ENCODE data around the gene COL1A2. TPM values are rescaled to one million over a fixed set of nuclear protein-coding genes. Genes with fewer than 3 reads are reported as not detected.

COL1A2 gene
- total and polyA plus RNA-seq, 2 of the 8 experiments (the other 6 are each of a cell fraction or from before 2014, with no cell fraction given), result 45.2 to 87.2 TPM

DNA sequence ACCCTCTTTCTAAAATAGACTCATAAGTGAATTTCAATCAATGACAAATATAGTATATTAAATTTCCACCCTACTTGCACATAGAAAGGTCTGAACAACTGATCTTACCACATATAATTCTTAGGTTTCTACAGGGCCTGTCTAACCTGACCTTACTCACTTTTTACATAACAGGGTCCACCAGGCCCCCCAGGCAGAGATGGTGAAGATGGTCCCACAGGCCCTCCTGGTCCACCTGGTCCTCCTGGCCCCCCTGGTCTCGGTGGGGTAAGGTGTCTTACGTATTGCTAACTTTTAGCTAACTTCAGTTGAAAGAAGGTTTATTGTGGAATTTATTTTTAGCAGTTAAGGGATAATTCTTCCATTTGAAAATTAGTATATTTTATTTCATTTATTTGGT, 5.3 kb downstream of the COL1A2 start:
- H3K18ac ChIP-seq (ENCODE audit: extremely low read depth, low read length), result no peak overlapping the region
- peaks cover 0 to 14% of the 10 kb centered on the region in 2 experiments; a peak in 2 of 4 replicates for H3K79me2 ChIP-seq (ENCODE audit: control insufficient read depth in 1 of 2, insufficient read depth in 2 of 2, low read length in 2 of 2)
- no peak overlapping the region for H2BK5ac ChIP-seq (ENCODE audit: low read depth, low read length)
- no peak overlapping the region for H3K56ac ChIP-seq (replicated peaks; ENCODE audit: insufficient read length, low read depth, low read length)
- no peak overlapping the region for H2BK15ac ChIP-seq (ENCODE audit: low read length)
- no peak overlapping the region for H3K14ac ChIP-seq (ENCODE audit: insufficient read length)
- no peak overlapping the region for H2AK5ac ChIP-seq (ENCODE audit: low read depth, low read length)
- H3K79me1 ChIP-seq (ENCODE audit: low read depth, low read length), result no peaks in the 10 kb centered on the region
- no peak overlapping the region for H3K27ac ChIP-seq (ENCODE audit: low read depth, low read length)
- 85% methylated on average over 2 of the region's 2 CpGs; no CpG with 5 or more reads in 1 of the 2 experiments for WGBS, 2 experiments (ENCODE audit: extremely low coverage in 1 of 2, insufficient coverage in 1 of 2, insufficient read length in 1 of 2, insufficient replicate concordance in 2 of 2, low coverage in 1 of 2, low lambda C conversion rate in 2 of 2, missing lambda C conversion rate in 1 of 2)
- no peak overlapping the region for H2AFZ ChIP-seq (ENCODE audit: low read length)
- peaks cover 2% of the 10 kb centered on the region for H3K23me2 ChIP-seq (ENCODE audit: low read depth, low read length)
- H4K20me1 ChIP-seq (replicated peaks in 1 of 2; ENCODE audit: control insufficient read depth in 1 of 2, insufficient read depth in 2 of 2, low read length in 2 of 2), result no peaks in the 10 kb centered on the region
- no peak overlapping the region for H3K4me3 ChIP-seq (ENCODE audit: extremely low read depth in 1 of 4, insufficient read depth in 2 of 4, low read depth in 3 of 4, low read length in 4 of 4)
- H4K91ac ChIP-seq (replicated peaks; ENCODE audit: insufficient read length, low read length), result no peak overlapping the region
- no peak for FAIRE-seq
- H3K9me3 ChIP-seq (ENCODE audit: insufficient read depth in 2 of 2, low read depth in 1 of 2, low read length in 1 of 2), result no peaks in the 10 kb centered on the region
- no peak for TF ChIP-seq GABPA (IDR thresholded peaks at IDR 0.05; ENCODE audit: borderline replicate concordance, insufficient read depth, low read length)
- no peak for TF ChIP-seq NANOG (IDR thresholded peaks at IDR 0.05; ENCODE audit: insufficient read depth, low read depth, low read length, poor library complexity, severe bottlenecking)
- no peak for TF ChIP-seq SP4 (IDR thresholded peaks at IDR 0.05; ENCODE audit: low read length)
- TF ChIP-seq TAF1 (IDR thresholded peaks at IDR 0.05; ENCODE audit: low read depth, low read length), result no peak
- no peak for TF ChIP-seq KDM1A (IDR thresholded peaks at IDR 0.05; ENCODE audit: borderline replicate concordance, low read length)
- TF ChIP-seq TEAD4 (IDR thresholded peaks at IDR 0.05; ENCODE audit: low read depth, low read length), result no peak
- no peak for TF ChIP-seq EP300 (IDR thresholded peaks at IDR 0.05; ENCODE audit: borderline replicate concordance in 1 of 2, low read depth in 2 of 2, low read length in 2 of 2)
- no peak for TF ChIP-seq POLR2AphosphoS5 (IDR thresholded peaks at IDR 0.05; ENCODE audit: low read depth, low read length)
- TF ChIP-seq EGR1 (IDR thresholded peaks at IDR 0.05; ENCODE audit: borderline replicate concordance, low read depth, low read length), result no peak
- TF ChIP-seq JUND (IDR thresholded peaks at IDR 0.05; ENCODE audit: low read length), result no peak
- TF ChIP-seq, protein P1, sequence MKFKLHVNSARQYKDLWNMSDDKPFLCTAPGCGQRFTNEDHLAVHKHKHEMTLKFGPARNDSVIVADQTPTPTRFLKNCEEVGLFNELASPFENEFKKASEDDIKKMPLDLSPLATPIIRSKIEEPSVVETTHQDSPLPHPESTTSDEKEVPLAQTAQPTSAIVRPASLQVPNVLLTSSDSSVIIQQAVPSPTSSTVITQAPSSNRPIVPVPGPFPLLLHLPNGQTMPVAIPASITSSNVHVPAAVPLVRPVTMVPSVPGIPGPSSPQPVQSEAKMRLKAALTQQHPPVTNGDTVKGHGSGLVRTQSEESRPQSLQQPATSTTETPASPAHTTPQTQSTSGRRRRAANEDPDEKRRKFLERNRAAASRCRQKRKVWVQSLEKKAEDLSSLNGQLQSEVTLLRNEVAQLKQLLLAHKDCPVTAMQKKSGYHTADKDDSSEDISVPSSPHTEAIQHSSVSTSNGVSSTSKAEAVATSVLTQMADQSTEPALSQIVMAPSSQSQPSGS (IDR thresholded peaks at IDR 0.05; ENCODE audit: low read length), result no peak
- no peaks in the 10 kb centered on the region for H3K27me3 ChIP-seq (replicated peaks in 1 of 4; ENCODE audit: control insufficient read depth in 3 of 4, extremely low read depth in 1 of 4, insufficient read depth in 3 of 4, low read length in 3 of 4)
- no peak overlapping the region for H2BK120ac ChIP-seq (replicated peaks; ENCODE audit: low read depth, low read length)
- H3K4me2 ChIP-seq (ENCODE audit: insufficient read depth in 1 of 2, low read depth in 2 of 2, low read length in 2 of 2), result no peak overlapping the region
- H4K5ac ChIP-seq (ENCODE audit: insufficient read length, low read depth, low read length), result no peak overlapping the region
- ChIA-PET CTCF (ENCODE audit: partially characterized antibody) (interaction anchor here (1.2 to 12.4 kb wide), 2 partner anchors 36 to 107 kb away, joined by 5 to 372 read pairs; no protein-coding TSS in a partner anchor), POLR2A (ENCODE audit: partially characterized antibody) (no interaction called here)
- no peak overlapping the region for H4K8ac ChIP-seq (ENCODE audit: extremely low read depth, insufficient read depth, low read length)
- H2BK20ac ChIP-seq (ENCODE audit: low read length), result no peak overlapping the region
- no peak for DNase-seq (ENCODE audit: low read depth in 1 of 2, low spot score in 2 of 2)
- no peaks in the 10 kb centered on the region for H3K4me1 ChIP-seq (replicated peaks in 1 of 4; ENCODE audit: control insufficient read depth in 3 of 4, insufficient read depth in 4 of 4, low read length in 3 of 4)
- H3K9ac ChIP-seq (replicated peaks in 1 of 4; ENCODE audit: extremely low read depth in 1 of 4, low read depth in 3 of 4, low read length in 3 of 4), result no peak overlapping the region
- H2BK12ac ChIP-seq (ENCODE audit: low read depth, low read length), result no peak overlapping the region
- peaks cover 0 to 68% (median 23%) of the 10 kb centered on the region in 4 experiments; a peak in 6 of 8 replicates for H3K36me3 ChIP-seq (ENCODE audit: control insufficient read depth in 2 of 4, insufficient read depth in 4 of 4, low read length in 3 of 4)
- H3K4ac ChIP-seq (replicated peaks; ENCODE audit: insufficient read length, low read depth, low read length), result no peak overlapping the region
- H3K23ac ChIP-seq (ENCODE audit: insufficient read length), result no peak overlapping the region
